Measurements from ENCODE around the gene INPP4B.
"Not testable (repeated sequence)": the region's sequence is repeated elsewhere in the genome, so short reads cannot be mapped to it uniquely, and the experiment has no call there.

DNA sequence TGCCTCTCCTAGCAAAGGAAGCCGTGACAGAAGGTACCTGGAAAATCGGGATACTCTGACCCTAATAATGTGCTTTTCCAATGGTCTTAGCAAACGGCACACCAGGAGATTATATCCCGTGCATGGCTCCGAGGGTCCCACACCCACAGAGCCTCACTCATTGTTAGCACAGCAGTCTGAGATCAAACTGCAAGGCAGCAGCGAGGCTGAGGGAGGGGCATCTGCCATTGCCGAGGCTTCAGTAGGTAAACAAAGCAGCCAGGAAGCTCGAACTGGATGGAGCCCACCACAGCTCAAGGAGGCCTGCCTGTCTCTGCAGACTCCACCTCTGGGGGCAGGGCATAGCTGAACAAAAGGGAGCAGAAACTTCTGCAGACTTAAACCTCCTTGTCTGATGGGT lies 779.5 kb downstream of the INPP4B start:
- TF ChIP-seq, protein P1, sequence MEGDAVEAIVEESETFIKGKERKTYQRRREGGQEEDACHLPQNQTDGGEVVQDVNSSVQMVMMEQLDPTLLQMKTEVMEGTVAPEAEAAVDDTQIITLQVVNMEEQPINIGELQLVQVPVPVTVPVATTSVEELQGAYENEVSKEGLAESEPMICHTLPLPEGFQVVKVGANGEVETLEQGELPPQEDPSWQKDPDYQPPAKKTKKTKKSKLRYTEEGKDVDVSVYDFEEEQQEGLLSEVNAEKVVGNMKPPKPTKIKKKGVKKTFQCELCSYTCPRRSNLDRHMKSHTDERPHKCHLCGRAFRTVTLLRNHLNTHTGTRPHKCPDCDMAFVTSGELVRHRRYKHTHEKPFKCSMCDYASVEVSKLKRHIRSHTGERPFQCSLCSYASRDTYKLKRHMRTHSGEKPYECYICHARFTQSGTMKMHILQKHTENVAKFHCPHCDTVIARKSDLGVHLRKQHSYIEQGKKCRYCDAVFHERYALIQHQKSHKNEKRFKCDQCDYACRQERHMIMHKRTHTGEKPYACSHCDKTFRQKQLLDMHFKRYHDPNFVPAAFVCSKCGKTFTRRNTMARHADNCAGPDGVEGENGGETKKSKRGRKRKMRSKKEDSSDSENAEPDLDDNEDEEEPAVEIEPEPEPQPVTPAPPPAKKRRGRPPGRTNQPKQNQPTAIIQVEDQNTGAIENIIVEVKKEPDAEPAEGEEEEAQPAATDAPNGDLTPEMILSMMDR (IDR thresholded peaks at IDR 0.05; ENCODE audit: low read depth, low read length) = not testable (repeated sequence)
- not testable (repeated sequence) for TF ChIP-seq EZH2phosphoT487 (IDR thresholded peaks at IDR 0.05; ENCODE audit: low read depth)
